OCI-LY3 (cell line): ENCODE data around the gene ADAM10.

Experiments used
- CTCF ChIP-seq: fragments of 200-600, 300-600 bp; sonication (generic); IDR thresholded peaks from 2 replicates; pipeline ENCODE4 v1.5.1; 2014; ENCODE audit warnings: antibody characterized with exemption, low read length, low read depth
- EZH2phosphoT487 ChIP-seq: fragments of 200-600 bp; shearing (Covaris generic); IDR thresholded peaks from 2 replicates; pipeline ENCODE4 v1.6.1; 2018; ENCODE audit warnings: antibody characterized with exemption, mixed run types, low read depth

GRCh38 chr15:58731756-58732535, 17.6 kb downstream of the ADAM10 start:
- TF ChIP-seq CTCF, result no peak
- no peak for TF ChIP-seq EZH2phosphoT487
